ENCODE data around the gene ZRANB1.

ZRANB1 gene

GRCh38 chr10:125018576-125019143, 76.7 kb downstream of the ZRANB1 start:
- no peak for DNase-seq (ENCODE audit: low read depth, low spot score)

GRCh38 chr10:125020386-125020785, 78.5 kb downstream of the ZRANB1 start:
- DNase-seq (ENCODE audit: low read depth, low spot score) = no peak

GRCh38 chr10:125020871-125021270, 78.9 kb downstream of the ZRANB1 start:
- no peak for DNase-seq (ENCODE audit: low read depth, low spot score)

GRCh38 chr10:125021686-125022344, 79.9 kb downstream of the ZRANB1 start:
- DNase-seq (ENCODE audit: low read depth, low spot score) = no peak

GRCh38 chr10:125022671-125023070, 80.7 kb downstream of the ZRANB1 start:
- no peak for DNase-seq (ENCODE audit: low read depth, low spot score)

- DNase-seq (ENCODE audit: low read depth, low spot score) = no peak
Observed at GRCh38 chr10:125023255-125023654, 81.3 kb downstream of the ZRANB1 start.

GRCh38 chr10:125023862-125024496, 82.1 kb downstream of the ZRANB1 start:
- no peak for DNase-seq (ENCODE audit: low read depth, low spot score)

GRCh38 chr10:125024497-125025234, 82.7 kb downstream of the ZRANB1 start:
- no peak for DNase-seq (ENCODE audit: low read depth, low spot score)

GRCh38 chr10:125025341-125025740, 83.4 kb downstream of the ZRANB1 start:
- DNase-seq (ENCODE audit: low read depth, low spot score) = no peak

GRCh38 chr10:125026036-125026931, 84.4 kb downstream of the ZRANB1 start:
- no peak for DNase-seq (ENCODE audit: low read depth, low spot score)

- DNase-seq (ENCODE audit: low read depth, low spot score) = no peak
Observed at GRCh38 chr10:125026974-125027735, 85.2 kb downstream of the ZRANB1 start.

GRCh38 chr10:125027871-125028869, 86.2 kb downstream of the ZRANB1 start:
- no peak for DNase-seq (ENCODE audit: low read depth, low spot score)

- no peak for DNase-seq (ENCODE audit: low read depth, low spot score)
Observed at GRCh38 chr10:125029584-125030242, 87.8 kb downstream of the ZRANB1 start.

- no peak for DNase-seq (ENCODE audit: low read depth, low spot score)
Observed at GRCh38 chr10:125030567-125031197, 88.8 kb downstream of the ZRANB1 start.

- no peak for DNase-seq (ENCODE audit: low read depth, low spot score)
Observed at GRCh38 chr10:125032474-125033020, 90.6 kb downstream of the ZRANB1 start.

GRCh38 chr10:125033146-125033924, 91.4 kb downstream of the ZRANB1 start:
- DNase-seq (ENCODE audit: low read depth, low spot score) = no peak

- no peak for DNase-seq (ENCODE audit: low read depth, low spot score)
Observed at GRCh38 chr10:125034675-125035074, 92.8 kb downstream of the ZRANB1 start.
